ENCODE results near the gene EIF4H. TPM values are rescaled to one million over a fixed set of nuclear protein-coding genes. Genes with fewer than 3 reads are reported as not detected.

Gene EIF4H
- total RNA-seq, 4 donors from 2014 or later = 175 to 250 (median 213) TPM

- H3K9me3 ChIP-seq = no peaks in the 10 kb centered on the region
- WGBS, 2 donors (ENCODE audit: low coverage in 1 of 2) = 55 to 56% methylated on average over 4 of the region's 4 CpGs
- no peak for DNase-seq
- no peak overlapping the region for H3K4me3 ChIP-seq
- TF ChIP-seq CTCF (IDR thresholded peaks at IDR 0.05) (no peak), EP300 (IDR thresholded peaks at IDR 0.05; ENCODE audit: low read depth) (no peak), POLR2AphosphoS5 (IDR thresholded peaks at IDR 0.05) (no peak), POLR2A (IDR thresholded peaks at IDR 0.05) (no peak)
- H3K27ac ChIP-seq = no peak overlapping the region
- H3K4me1 ChIP-seq = no peaks in the 10 kb centered on the region
- H3K27me3 ChIP-seq = no peaks in the 10 kb centered on the region
- H3K36me3 ChIP-seq = peaks cover 0 to 46% (median 18%) of the 10 kb centered on the region in 4 donors
- in situ Hi-C loops (cut with MboI; ENCODE audit: low pct_ligation_motif_present in 1 of 4, low pct_unique_long_range_greater_than_20kb in 1 of 4, low sequenced_read_pairs in 3 of 4) = no loop called here
- intact Hi-C loops (cut with DNase I; ENCODE audit: low total_unique reads) = no loop called here
Measured at GRCh38 chr7:74246497-74246896, 72.3 kb downstream of the EIF4H start.

Small RNAs within 50 kb of the gene (small RNA-seq; reads per million reads assigned to genes)
- 0 to 1.9 (median 0.35) reads per million in 4 donors for gene MIR590

Other genes with a start within 250 kb of the EIF4H start
- 100 to 1,000 TPM in 1 of 4 donors, 10 to 100 TPM in 2, 1 to 10 TPM in 1; 8.4 to 147 (median 25.8) TPM for gene ELN, start 146.2 kb upstream of the EIF4H start, total RNA-seq
- 10 to 100 TPM; 13.4 to 44.2 (median 27.1) TPM for gene LIMK1, start 90.6 kb upstream of the EIF4H start, total RNA-seq
- gene LAT2, start 35.6 kb downstream of the EIF4H start, total RNA-seq = 10 to 100 TPM in 1 of 4 donors, 1 to 10 TPM in 1, not detected in 2; 2.3 to 12.7 TPM
- gene RFC2, start 80.0 kb downstream of the EIF4H start, total RNA-seq = 10 to 100 TPM in 2 of 4 donors, 1 to 10 TPM in 2; 6.7 to 17.3 (median 9.3) TPM
- gene CLIP2, start 115.1 kb downstream of the EIF4H start, total RNA-seq = 100 to 1,000 TPM in 3 of 4 donors, 10 to 100 TPM in 1; 84.5 to 157 (median 111) TPM

Data from transverse colon (tissue), 4 donors.